Neuronal stem cell (in vitro differentiated cells): ENCODE data around the gene ZNF319.
"Not testable (repeated sequence)": the region's sequence is repeated elsewhere in the genome, so short reads cannot be mapped to it uniquely, and the experiment has no call there.

Experiments
- DNase-seq: peaks from one replicate; pipeline ENCODE4 v3.0.0-alpha.2; 2013; ENCODE audit warnings: low spot score
- H2AFZ ChIP-seq: one replicate; pipeline ENCODE4 v1.6.1; 2013; ENCODE audit warnings: mild to moderate bottlenecking, low read length, inconsistent platforms
- H2AK5ac ChIP-seq: 2 replicates; pipeline ENCODE4 v1.6.1; 2013; ENCODE audit warnings: low read depth, mild to moderate bottlenecking, inconsistent platforms, low read length, moderate library complexity, mixed read lengths
- H2BK120ac ChIP-seq: 2 replicates; pipeline ENCODE4 v1.6.1; 2013; ENCODE audit warnings: low read depth, mild to moderate bottlenecking, inconsistent platforms, low read length, moderate library complexity, mixed read lengths
- H2BK12ac ChIP-seq: one replicate; pipeline ENCODE4 v1.6.1; 2013; ENCODE audit warnings: low read length, inconsistent platforms
- H2BK15ac ChIP-seq: 2 replicates; pipeline ENCODE4 v1.6.1; 2013; ENCODE audit warnings: mild to moderate bottlenecking, low read length, inconsistent platforms, mixed read lengths
- H2BK5ac ChIP-seq: one replicate; pipeline ENCODE4 v1.6.1; 2013; ENCODE audit warnings: inconsistent platforms, mild to moderate bottlenecking, low read length, moderate library complexity
- H3K14ac ChIP-seq: one replicate; pipeline ENCODE4 v1.6.1; 2013; ENCODE audit warnings: low read length, inconsistent platforms
- H3K18ac ChIP-seq: 2 replicates; pipeline ENCODE4 v1.6.1; 2013; ENCODE audit warnings: low read length, inconsistent platforms
- H3K23ac ChIP-seq: 2 replicates; pipeline ENCODE4 v1.6.1; 2013; ENCODE audit warnings: low read depth, mild to moderate bottlenecking, mixed read lengths, low read length, inconsistent platforms; ENCODE audit not compliant: poor library complexity
- H3K27ac ChIP-seq: replicated peaks from 3 replicates; pipeline ENCODE4 v1.5.1; 2013; ENCODE audit warnings: low read length, inconsistent platforms
- H3K27me3 ChIP-seq, 3 experiments: 2 replicates each; pipeline ENCODE4 v1.6.1; 2013; ENCODE audit warnings: low read length in 3 of 3, mild to moderate bottlenecking in 2 of 3, inconsistent platforms in 1 of 3, low read depth in 1 of 3, mixed read lengths in 1 of 3, moderate library complexity in 1 of 3; ENCODE audit not compliant: control insufficient read depth in 3 of 3, insufficient read depth in 3 of 3
- H3K36me3 ChIP-seq, 2 donors: replicated peaks in 1 of 2; 2 replicates each; pipeline ENCODE4 v1.6.1; 2013; ENCODE audit warnings: low read length in 2 of 2; ENCODE audit not compliant: control insufficient read depth in 2 of 2, insufficient read depth in 2 of 2
- H3K4ac ChIP-seq: 2 replicates; pipeline ENCODE4 v1.6.1; 2013; ENCODE audit warnings: inconsistent platforms, mild to moderate bottlenecking, low read length, moderate library complexity
- H3K4me1 ChIP-seq, 2 donors: 1 replicate in 1 of 2; 2 replicates in 1 of 2; pipeline ENCODE4 v1.6.1; 2013; ENCODE audit warnings: low read length in 2 of 2, low read depth in 1 of 2; ENCODE audit not compliant: control insufficient read depth in 2 of 2, insufficient read depth in 1 of 2
- H3K4me2 ChIP-seq: one replicate; pipeline ENCODE4 v1.6.1; 2013; ENCODE audit warnings: mild to moderate bottlenecking, low read length, inconsistent platforms; ENCODE audit not compliant: insufficient read depth, poor library complexity, severe bottlenecking
- H3K4me3 ChIP-seq, 2 donors: 2 replicates each; pipeline ENCODE4 v1.5.1; 2013; ENCODE audit warnings: low read length in 2 of 2, mild to moderate bottlenecking in 2 of 2, inconsistent platforms in 1 of 2, moderate library complexity in 1 of 2
- H3K79me1 ChIP-seq: one replicate; pipeline ENCODE4 v1.6.1; 2013; ENCODE audit warnings: low read depth, mild to moderate bottlenecking, inconsistent platforms, low read length, moderate library complexity
- H3K9ac ChIP-seq: one replicate; pipeline ENCODE4 v1.6.1; 2013; ENCODE audit warnings: mild to moderate bottlenecking, low read depth, low read length, inconsistent platforms; ENCODE audit not compliant: poor library complexity
- H3K9me3 ChIP-seq, 2 donors: replicated peaks in 1 of 2; 2 replicates each; pipeline versions ENCODE3 to v1.6.1; 2013; ENCODE audit warnings: low read length in 2 of 2, mild to moderate bottlenecking in 2 of 2, inconsistent platforms in 1 of 2, low read depth in 1 of 2, mixed read lengths in 1 of 2, moderate library complexity in 1 of 2; ENCODE audit not compliant: control insufficient read depth in 2 of 2, insufficient read depth in 1 of 2
- H4K8ac ChIP-seq: one replicate; pipeline ENCODE4 v1.6.1; 2013; ENCODE audit warnings: low read depth, mild to moderate bottlenecking, inconsistent platforms, low read length, moderate library complexity
- H4K91ac ChIP-seq: one replicate; pipeline ENCODE4 v1.6.1; 2013; ENCODE audit warnings: low read length, low read depth, mild to moderate bottlenecking, inconsistent platforms; ENCODE audit not compliant: poor library complexity
- WGBS, 2 donors: extraction: QIAGEN DNeasy Blood & Tissue Kit; methylation state at CpG; one replicate each; pipeline ENCODE4 v1.1.7; 2013; ENCODE audit warnings: missing lambda C conversion rate in 2 of 2, mixed read lengths in 1 of 2; ENCODE audit not compliant: insufficient read length in 2 of 2, insufficient replicate concordance in 1 of 2; ENCODE audit errors: extremely low coverage in 2 of 2; 5-methylcytosine and 5-hydroxymethylcytosine counted together

The ZNF319 gene

GRCh38 chr16:57981636-57982035 is 18.8 kb downstream of the ZNF319 start:
- H2BK5ac ChIP-seq: no peak overlapping the region
- H3K79me1 ChIP-seq: no peaks in the 10 kb centered on the region
- peaks cover 9 to 40% (median 24%) of the 10 kb centered on the region in 3 experiments for H3K27me3 ChIP-seq
- no peak overlapping the region for H4K8ac ChIP-seq
- no peak overlapping the region for H2BK12ac ChIP-seq
- no peak overlapping the region for H3K23ac ChIP-seq
- H3K18ac ChIP-seq: no peak overlapping the region
- H3K36me3 ChIP-seq: no peaks in the 10 kb centered on the region
- no peak overlapping the region for H3K4ac ChIP-seq
- WGBS, 2 donors: no CpG with 5 or more reads among the region's 7 CpGs
- H3K9ac ChIP-seq: no peak overlapping the region
- no peak overlapping the region for H2BK15ac ChIP-seq
- no peak overlapping the region for H3K27ac ChIP-seq
- H3K4me3 ChIP-seq: no peak overlapping the region
- no peak overlapping the region for H3K4me2 ChIP-seq
- no peak overlapping the region for H2BK120ac ChIP-seq
- H3K4me1 ChIP-seq: peaks cover 3 to 5% of the 10 kb centered on the region in 2 donors
- H2AFZ ChIP-seq: no peak overlapping the region
- no peak overlapping the region for H4K91ac ChIP-seq
- H2AK5ac ChIP-seq: no peak overlapping the region
- no peak for DNase-seq
- no peak overlapping the region for H3K14ac ChIP-seq
- H3K9me3 ChIP-seq: no peaks in the 10 kb centered on the region

GRCh38 chr16:57979006-57979585 is 21.4 kb downstream of the ZNF319 start:
- H3K79me1 ChIP-seq: no peaks in the 10 kb centered on the region
- no CpG with 5 or more reads among the region's 11 CpGs for WGBS, 2 donors
- H2BK12ac ChIP-seq: no peak overlapping the region
- no peak overlapping the region for H3K27ac ChIP-seq
- no peak overlapping the region for H3K18ac ChIP-seq
- no peak overlapping the region for H2BK5ac ChIP-seq
- H2AK5ac ChIP-seq: peak overlapping the region; percentile 70
- peaks cover 6 to 9% of the 10 kb centered on the region in 2 donors for H3K4me1 ChIP-seq
- DNase-seq: no peak
- no peak overlapping the region for H2AFZ ChIP-seq
- no peak overlapping the region for H3K4ac ChIP-seq
- H3K4me2 ChIP-seq: no peak overlapping the region
- H3K36me3 ChIP-seq: no peaks in the 10 kb centered on the region
- H3K14ac ChIP-seq: peak overlapping the region; percentile 21
- H2BK120ac ChIP-seq: no peak overlapping the region
- H3K23ac ChIP-seq: no peak overlapping the region
- H3K9ac ChIP-seq: no peak overlapping the region
- H3K4me3 ChIP-seq: no peak overlapping the region
- H4K8ac ChIP-seq: no peak overlapping the region
- H3K9me3 ChIP-seq: no peaks in the 10 kb centered on the region
- H4K91ac ChIP-seq: no peak overlapping the region
- peaks cover 0 to 18% (median 4%) of the 10 kb centered on the region in 3 experiments for H3K27me3 ChIP-seq
- peak overlapping the region; percentile 75 for H2BK15ac ChIP-seq

DNA sequence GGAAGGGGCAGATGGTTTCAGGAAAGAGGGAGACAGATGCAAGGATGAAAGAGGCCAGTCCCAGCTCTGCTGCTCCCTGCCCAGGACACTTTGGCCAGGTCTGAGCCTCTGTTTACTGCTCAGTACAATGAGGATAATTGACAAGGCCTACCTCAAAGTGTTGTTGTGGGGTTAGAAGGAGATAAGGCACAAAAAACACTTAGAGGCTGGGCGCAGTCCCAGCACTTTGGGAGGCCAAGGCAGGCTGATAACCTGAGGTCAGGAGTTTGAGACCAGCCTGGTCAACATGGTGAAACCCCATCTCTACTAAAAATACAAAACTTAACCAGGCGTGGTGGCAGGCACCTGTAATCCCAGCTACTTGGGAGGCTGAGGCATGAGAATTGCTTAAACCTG is 22.4 kb downstream of the ZNF319 start:
- Histone ChIP-seq H4K91ac (peak overlapping the region; percentile 12), H3K27me3 (peaks cover 0 to 16% (median 0%) of the 10 kb centered on the region in 3 experiments), H2AK5ac (peak overlapping the region; percentile 59), H3K18ac (peak overlapping the region; percentile 24), H3K23ac (peak overlapping the region; percentile 6), H4K8ac (peak overlapping the region; percentile 48)
- H2BK5ac ChIP-seq, H3K9ac ChIP-seq, H2AFZ ChIP-seq, H3K36me3 ChIP-seq, H3K79me1 ChIP-seq, H2BK12ac ChIP-seq, H3K4me3 ChIP-seq, H3K4ac ChIP-seq, H3K27ac ChIP-seq, H3K4me1 ChIP-seq, H2BK120ac ChIP-seq, H2BK15ac ChIP-seq, H3K4me2 ChIP-seq, H3K9me3 ChIP-seq, DNase-seq, H3K14ac ChIP-seq: not testable (repeated sequence)
- WGBS, 2 donors: no CpG with 5 or more reads among the region's 2 CpGs

GRCh38 chr16:57977418-57978069 is 22.9 kb downstream of the ZNF319 start:
- H3K4me1 ChIP-seq: peaks cover 6 to 9% of the 10 kb centered on the region in 2 donors
- H2BK120ac ChIP-seq: no peak overlapping the region
- peak overlapping the region; percentile 6 for H3K23ac ChIP-seq
- peak overlapping the region; percentile 59 for H2AK5ac ChIP-seq
- H2AFZ ChIP-seq: no peak overlapping the region
- no peaks in the 10 kb centered on the region for H3K9me3 ChIP-seq
- no peak overlapping the region for H3K14ac ChIP-seq
- H4K8ac ChIP-seq: peak overlapping the region; percentile 48
- no peak overlapping the region for H3K27ac ChIP-seq
- H2BK15ac ChIP-seq: no peak overlapping the region
- H3K36me3 ChIP-seq: no peaks in the 10 kb centered on the region
- H3K4me3 ChIP-seq: no peak overlapping the region
- DNase-seq: no peak
- peak overlapping the region; percentile 12 for H4K91ac ChIP-seq
- no peak overlapping the region for H3K4me2 ChIP-seq
- H3K79me1 ChIP-seq: no peaks in the 10 kb centered on the region
- no peak overlapping the region for H3K4ac ChIP-seq
- WGBS, 2 donors: no CpG with 5 or more reads among the region's 12 CpGs
- H2BK5ac ChIP-seq: no peak overlapping the region
- H3K27me3 ChIP-seq: peaks cover 0 to 19% (median 0%) of the 10 kb centered on the region in 3 experiments
- no peak overlapping the region for H2BK12ac ChIP-seq
- H3K9ac ChIP-seq: no peak overlapping the region
- peak overlapping the region; percentile 24 for H3K18ac ChIP-seq
